Activated CD8-positive, alpha-beta memory T cell treated with anti-CD3 and anti-CD28 coated beads, Interleukin-2, amount 50 U/mL, for 48 hours (primary cell): ENCODE measurements around the gene ADCY2.
"Not testable (repeated sequence)": the region's sequence is repeated elsewhere in the genome, so short reads cannot be mapped to it uniquely, and the experiment has no call there.

Experiments
- DNase-seq: peaks from one replicate; pipeline ENCODE4 v3.0.0-alpha.2; 2020

Gene ADCY2

GRCh38 chr5:7396713-7397454, 946 bp downstream of the ADCY2 start:
- no peak for DNase-seq

DNA sequence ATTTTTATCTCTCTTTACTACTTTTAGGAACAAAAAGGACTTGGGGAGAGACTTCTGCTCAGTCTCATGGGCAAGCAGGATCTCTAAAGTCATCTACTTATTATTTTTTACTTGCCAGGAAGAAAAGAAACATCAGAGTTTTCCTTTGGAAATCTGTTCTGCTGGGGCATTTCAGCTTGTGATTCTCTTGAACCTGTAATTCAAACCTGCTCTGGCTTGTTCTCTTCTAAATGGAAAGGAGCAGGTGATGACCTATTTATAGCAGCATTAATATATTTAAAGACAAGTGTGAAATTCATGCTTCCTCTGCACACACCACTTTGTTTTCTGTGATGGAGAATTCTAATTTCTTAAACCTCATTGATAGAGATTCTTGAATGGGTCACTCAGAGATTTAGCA, 2.0 kb downstream of the ADCY2 start:
- no peak for DNase-seq

DNA sequence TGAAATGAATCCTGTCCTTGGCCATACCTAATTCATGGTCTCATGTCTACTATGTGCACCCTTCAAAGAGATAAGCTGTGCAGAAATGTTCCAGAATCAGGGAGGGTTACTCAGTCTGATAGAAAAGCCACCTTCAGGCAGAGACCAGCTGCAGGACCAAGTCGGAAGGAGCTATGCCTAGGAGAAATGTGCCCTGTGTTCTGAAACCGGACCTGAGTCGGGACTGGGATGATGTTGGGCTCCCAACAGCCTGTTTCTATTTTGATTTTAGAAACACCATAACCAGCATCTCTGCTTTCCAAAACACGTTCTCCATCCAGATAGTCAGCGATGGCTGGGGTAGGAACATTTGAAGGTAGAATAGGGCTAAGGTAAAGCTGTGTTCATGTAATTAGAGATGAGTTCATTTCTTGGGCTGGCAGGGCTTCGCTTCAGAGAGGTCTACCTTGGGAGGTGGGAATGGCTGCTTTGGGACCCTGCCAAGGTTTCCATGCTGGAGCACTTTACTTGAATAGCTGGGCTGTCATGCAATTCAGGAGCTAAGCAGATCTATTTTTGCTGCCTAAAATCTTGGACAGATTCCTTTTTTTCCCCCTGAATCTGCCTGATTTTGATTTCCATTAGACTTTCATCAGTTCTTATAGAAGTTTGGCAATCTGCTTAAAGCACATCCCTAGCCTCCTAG, 2.8 kb downstream of the ADCY2 start:
- no peak for DNase-seq

- no peak for DNase-seq
These were observed 9.3 kb downstream of the ADCY2 start for GRCh38 chr5:7405277-7405676.

- DNase-seq: no peak
These were observed 15.1 kb downstream of the ADCY2 start for GRCh38 chr5:7410936-7411511.

DNA sequence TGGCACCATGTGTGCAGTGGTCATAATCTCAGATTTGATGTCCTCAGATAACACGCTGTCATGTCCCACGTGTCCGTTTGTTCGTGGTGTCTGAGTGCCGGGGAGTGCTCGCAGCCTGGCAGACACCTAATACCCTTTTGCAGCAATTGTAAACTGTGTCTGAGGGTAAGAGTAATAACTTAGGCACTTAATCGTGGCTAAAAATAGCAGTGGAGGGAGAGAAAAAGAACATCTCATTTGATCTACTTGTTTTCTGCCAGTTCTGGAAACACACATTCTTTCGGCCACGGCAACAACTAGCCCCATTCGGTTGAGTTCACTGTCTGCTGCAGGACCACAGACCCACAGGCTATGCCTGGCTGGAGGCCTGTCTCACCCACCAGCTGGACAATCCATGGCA, 16.5 kb downstream of the ADCY2 start:
- no peak for DNase-seq

DNA sequence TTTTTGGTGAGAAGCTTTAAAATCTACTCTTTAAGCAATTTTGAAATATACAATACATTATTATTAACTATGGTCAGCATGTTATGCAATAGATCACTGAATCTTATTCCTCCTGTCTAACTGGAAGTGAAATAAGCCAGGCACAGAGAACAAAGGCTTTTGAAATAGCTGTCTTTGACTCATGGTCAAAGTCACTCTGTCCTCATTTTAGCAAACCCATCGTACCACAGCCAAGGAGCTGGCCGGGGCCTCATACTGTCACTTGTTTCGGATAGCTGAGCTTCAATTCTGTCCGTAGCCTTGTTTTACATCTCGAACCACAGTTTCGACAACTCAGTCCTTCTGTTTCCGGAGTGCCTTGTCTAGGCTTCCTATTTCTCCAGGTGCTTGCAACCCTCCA, 19.2 kb downstream of the ADCY2 start:
- DNase-seq: no peak

- DNase-seq: no peak
These were observed 19.9 kb downstream of the ADCY2 start for GRCh38 chr5:7415587-7416535.

DNA sequence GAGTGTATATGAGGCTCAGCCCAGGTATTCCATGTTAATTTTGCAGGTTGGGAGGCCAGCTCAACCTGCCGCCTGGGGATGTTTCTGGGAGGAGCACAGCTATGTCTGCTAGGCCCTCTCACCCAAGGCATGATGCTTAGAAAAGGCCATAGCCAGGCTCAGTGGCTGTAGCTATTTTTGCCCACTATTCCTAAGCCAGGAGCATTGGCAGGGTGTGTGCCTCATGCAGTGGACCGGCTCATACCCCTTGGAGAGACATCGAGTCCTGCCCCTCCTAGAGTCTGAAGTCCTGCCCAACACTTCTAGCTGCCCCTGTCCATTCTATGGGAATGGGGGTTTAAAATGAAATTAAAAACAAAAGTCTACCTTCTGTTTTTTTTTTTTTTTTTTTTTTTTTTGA, 22.3 kb downstream of the ADCY2 start:
- no peak for DNase-seq

- DNase-seq: no peak
These were observed 23.4 kb downstream of the ADCY2 start for GRCh38 chr5:7419367-7419766.

DNA sequence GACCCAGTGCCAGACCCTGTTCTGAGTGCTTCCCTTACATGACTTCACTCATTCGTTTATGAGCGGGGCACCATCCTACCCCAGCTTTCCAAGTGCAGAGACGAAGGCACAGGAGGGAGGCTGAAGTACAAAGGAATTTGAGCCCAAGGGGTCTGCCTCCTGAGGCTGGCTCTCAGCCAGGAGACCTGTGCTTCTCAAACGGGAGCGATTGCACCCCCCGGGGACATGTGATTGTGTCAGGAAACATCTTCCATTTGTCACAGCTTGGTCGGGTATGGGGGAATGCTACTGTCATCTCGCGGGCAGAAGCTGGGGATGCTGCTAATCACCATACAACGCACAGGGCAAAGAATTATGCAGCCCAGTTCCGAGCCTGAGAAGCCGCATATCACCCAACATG, 23.9 kb downstream of the ADCY2 start:
- DNase-seq: no peak

- no peak for DNase-seq
These were observed 24.8 kb downstream of the ADCY2 start for GRCh38 chr5:7420510-7421280.

GRCh38 chr5:7422316-7423106, 26.6 kb downstream of the ADCY2 start:
- DNase-seq: no peak

GRCh38 chr5:7423231-7423630, 27.3 kb downstream of the ADCY2 start:
- not testable (repeated sequence) for DNase-seq

DNA sequence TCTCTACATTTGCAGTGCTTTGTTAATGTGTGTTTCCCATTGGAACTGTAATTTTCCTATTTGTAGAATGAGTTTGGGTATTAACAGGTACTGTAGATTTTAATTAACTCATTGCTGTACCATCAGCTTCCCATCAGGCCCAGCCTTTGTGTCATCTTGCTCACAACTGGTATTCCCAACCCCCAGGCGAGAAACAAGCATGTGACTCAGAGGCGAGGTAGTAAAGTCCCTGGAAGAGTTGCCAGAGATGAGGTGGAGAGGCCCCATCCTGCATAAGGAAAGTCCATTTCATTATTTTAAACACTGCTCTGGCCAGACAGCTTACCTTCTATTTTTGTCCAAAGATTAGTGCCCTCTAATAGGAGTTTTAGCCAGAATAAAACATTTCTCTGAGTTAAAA, 29.9 kb downstream of the ADCY2 start:
- DNase-seq: no peak

- no peak for DNase-seq
These were observed 30.3 kb downstream of the ADCY2 start for GRCh38 chr5:7426284-7426683.

DNA sequence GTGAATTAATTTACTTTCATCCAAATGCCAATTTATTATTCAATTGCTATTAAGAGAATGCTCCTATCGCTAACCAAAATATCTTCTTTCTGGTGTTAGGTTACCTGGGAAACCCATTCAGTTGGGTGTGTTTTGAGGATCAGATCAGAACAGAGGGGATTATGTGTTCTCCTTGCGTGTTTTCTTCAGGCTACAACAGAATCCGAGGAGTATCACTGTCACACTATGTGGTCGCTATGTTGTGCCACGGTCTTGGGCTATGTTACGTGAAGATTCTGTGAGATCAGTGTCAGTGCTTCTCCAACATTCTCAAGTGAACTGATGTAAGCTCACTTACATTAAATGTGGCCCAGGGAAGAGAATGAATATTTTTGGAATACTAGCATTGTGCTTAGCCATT, 39.0 kb downstream of the ADCY2 start:
- no peak for DNase-seq

- no peak for DNase-seq
These were observed 39.6 kb downstream of the ADCY2 start for GRCh38 chr5:7435503-7435902.

DNA sequence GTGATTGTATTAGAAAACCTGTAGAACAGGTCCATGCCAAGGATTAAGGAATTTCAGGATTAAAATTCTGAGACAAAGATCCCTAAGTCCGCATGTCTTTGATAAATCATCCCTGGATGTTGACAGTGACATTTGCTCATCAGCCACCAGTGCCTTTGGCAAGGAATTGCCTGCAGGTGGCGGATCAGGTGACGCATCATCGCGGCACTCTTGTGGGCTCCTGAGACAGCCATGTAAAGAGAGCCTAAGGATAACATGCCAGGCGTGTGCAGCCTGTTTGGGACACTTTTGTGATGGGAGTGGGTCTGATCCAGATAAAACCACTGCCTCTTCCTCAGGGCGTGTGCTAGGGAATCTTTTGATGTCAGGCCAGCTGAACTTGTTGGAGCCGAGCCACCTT, 40.6 kb downstream of the ADCY2 start:
- no peak for DNase-seq

GRCh38 chr5:7437836-7438235, 41.9 kb downstream of the ADCY2 start:
- no peak for DNase-seq

DNA sequence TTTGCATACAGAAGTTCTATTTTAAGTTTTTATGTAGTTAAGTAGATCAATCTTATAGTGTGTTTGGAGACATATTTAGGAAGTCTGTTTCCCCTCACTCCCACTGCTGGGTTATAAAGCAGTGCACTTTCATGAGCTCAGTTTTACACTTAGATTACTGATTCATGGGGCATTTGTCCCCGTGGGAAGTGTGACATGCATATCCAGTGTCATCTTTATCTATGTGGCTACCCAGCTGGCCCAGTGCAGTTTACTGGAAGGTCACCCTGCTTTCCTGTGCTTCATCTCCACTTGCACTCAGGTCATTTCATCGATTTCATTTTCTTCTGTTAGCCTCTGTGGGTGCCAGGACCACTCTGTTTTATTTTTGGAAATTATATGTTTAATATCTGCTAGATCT, 49.1 kb downstream of the ADCY2 start:
- DNase-seq: no peak

GRCh38 chr5:7445831-7446230, 49.9 kb downstream of the ADCY2 start:
- DNase-seq: no peak
